ENCODE data around the gene EPB41L2.

EPB41L2 gene

GRCh38 chr6:130964289-130964688, 98.8 kb downstream of the EPB41L2 start:
- no peak for DNase-seq (ENCODE audit: low read depth)
- H3K4me3 ChIP-seq (ENCODE audit: control insufficient read depth, low read depth, low read length) = no peak overlapping the region
- no peak for TF ChIP-seq CTCF (IDR thresholded peaks at IDR 0.05; ENCODE audit: control insufficient read depth, insufficient read depth, low read depth, low read length, missing control alignments)

GRCh38 chr6:130962966-130963365, 100.1 kb downstream of the EPB41L2 start:
- H3K4me3 ChIP-seq (ENCODE audit: control insufficient read depth, low read depth, low read length) = no peak overlapping the region
- no peak for DNase-seq (ENCODE audit: low read depth)
- no peak for TF ChIP-seq CTCF (IDR thresholded peaks at IDR 0.05; ENCODE audit: control insufficient read depth, insufficient read depth, low read depth, low read length, missing control alignments)

DNA sequence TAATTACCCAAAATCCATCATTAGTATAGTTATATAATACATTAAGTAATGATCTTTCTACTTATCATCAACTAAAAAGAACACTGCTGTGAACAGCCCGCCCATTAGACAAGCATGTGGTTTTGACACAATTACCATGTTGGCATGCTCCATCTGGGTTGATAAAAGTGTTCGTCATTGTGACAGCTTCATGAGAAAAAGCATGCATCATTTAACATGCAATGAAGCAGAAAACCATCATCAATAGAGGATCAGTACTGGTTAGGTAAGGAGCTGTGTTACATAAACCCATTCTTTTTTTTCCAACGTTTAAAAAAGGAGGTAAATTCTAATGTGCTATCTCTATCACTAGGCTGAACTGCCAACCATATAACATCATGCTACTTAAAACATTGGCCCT, 101.9 kb downstream of the EPB41L2 start:
- H3K4me3 ChIP-seq (ENCODE audit: control insufficient read depth, low read depth, low read length) = no peak overlapping the region
- DNase-seq (ENCODE audit: low read depth) = no peak
- TF ChIP-seq CTCF (IDR thresholded peaks at IDR 0.05; ENCODE audit: control insufficient read depth, insufficient read depth, low read depth, low read length, missing control alignments) = no peak

- no peak for TF ChIP-seq CTCF (IDR thresholded peaks at IDR 0.05; ENCODE audit: control insufficient read depth, insufficient read depth, low read depth, low read length, missing control alignments)
- no peak for DNase-seq (ENCODE audit: low read depth)
Observed at GRCh38 chr6:130959951-130960350, 103.1 kb downstream of the EPB41L2 start.

DNA sequence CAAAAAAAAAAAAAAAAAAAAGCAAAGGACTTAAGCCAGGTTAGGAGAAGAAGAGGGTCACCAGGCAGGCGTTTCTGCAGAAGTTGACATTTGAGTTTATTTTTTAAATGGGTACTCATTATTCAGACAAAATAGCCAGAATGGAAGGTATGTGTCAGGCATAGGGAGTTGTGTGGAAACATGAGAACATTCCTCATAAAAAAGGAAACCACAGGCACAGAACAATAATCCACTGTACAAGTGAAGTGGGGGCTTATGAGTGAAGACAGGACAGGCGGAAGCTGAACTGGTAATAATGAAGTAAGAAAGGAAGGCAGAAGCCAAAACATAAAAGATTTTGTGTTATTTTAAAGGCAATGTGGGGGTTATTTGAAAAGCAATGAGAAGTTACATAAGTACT, 104.6 kb downstream of the EPB41L2 start:
- DNase-seq (ENCODE audit: low read depth) = no peak
- no peak for TF ChIP-seq CTCF (IDR thresholded peaks at IDR 0.05; ENCODE audit: control insufficient read depth, insufficient read depth, low read depth, low read length, missing control alignments)
- H3K4me3 ChIP-seq (ENCODE audit: control insufficient read depth, low read depth, low read length) = no peak overlapping the region

More at GRCh38 chr6:130959951-130960350, 103.1 kb downstream of the EPB41L2 start:
- H3K4me3 ChIP-seq (ENCODE audit: control insufficient read depth, low read depth, low read length) = no peak overlapping the region

DNA sequence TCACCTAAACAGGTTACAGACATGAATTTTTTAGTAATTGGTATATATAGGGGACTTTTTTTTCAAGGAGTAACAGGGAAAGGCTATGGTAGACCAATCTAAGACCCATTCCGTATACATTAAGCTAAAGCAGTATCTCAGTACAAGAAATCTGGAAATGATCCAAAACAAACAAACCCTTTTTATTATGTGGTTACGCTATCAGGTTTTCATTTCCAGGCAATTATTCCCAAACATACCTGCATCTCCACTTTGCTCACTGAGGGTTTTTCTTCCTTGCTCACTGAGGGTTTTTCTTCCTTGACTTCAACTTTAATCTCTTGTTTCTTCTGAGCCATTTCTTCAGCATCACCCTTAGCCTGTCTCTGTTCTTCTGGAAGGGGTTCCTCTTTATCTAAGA, 107.3 kb downstream of the EPB41L2 start:
- no peak overlapping the region for H3K4me3 ChIP-seq (ENCODE audit: control insufficient read depth, low read depth, low read length)
- no peak for TF ChIP-seq CTCF (IDR thresholded peaks at IDR 0.05; ENCODE audit: control insufficient read depth, insufficient read depth, low read depth, low read length, missing control alignments)
- no peak for DNase-seq (ENCODE audit: low read depth)

- H3K4me3 ChIP-seq (ENCODE audit: control insufficient read depth, low read depth, low read length) = no peak overlapping the region
- DNase-seq (ENCODE audit: low read depth) = no peak
- no peak for TF ChIP-seq CTCF (IDR thresholded peaks at IDR 0.05; ENCODE audit: control insufficient read depth, insufficient read depth, low read depth, low read length, missing control alignments)
Observed at GRCh38 chr6:130949553-130949952, 113.5 kb downstream of the EPB41L2 start.

All from AG09309 (cell line).